HG03571 (cell line): ENCODE data around the gene CAPSL.
"Not testable (repeated sequence)": the region's sequence is repeated elsewhere in the genome, so short reads cannot be mapped to it uniquely, and the experiment has no call there.

Experiments
- ATAC-seq: cut with Tn5 transposase; IDR thresholded peaks from one replicate; pipeline ENCODE4 v1.9.1; 2021; ENCODE audit not compliant: unreplicated experiment

Gene CAPSL

GRCh38 chr5:35877655-35878054 lies 60.8 kb downstream of the CAPSL start:
- no peak for ATAC-seq

- no peak for ATAC-seq
These were observed 61.5 kb downstream of the CAPSL start for GRCh38 chr5:35876922-35877321.

DNA sequence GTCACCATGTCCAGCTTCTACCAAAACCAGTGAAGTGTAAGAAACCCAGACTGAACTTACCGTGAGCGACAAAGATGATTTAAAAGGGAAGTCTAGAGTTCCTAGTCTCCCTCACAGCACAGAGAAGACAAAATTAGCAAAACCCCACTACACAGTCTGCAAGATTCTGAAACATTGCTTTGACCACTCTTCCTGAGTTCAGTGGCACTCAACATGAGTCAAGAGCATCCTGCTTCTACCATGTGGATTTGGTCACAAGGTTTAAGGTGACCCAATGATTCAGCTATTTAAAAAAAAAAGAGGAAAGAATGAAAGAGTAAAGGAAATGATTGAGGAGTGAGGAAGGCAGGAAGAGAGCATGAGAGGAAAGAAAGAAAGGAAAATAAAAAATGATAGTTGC lies 62.0 kb downstream of the CAPSL start:
- ATAC-seq = no peak

GRCh38 chr5:35870605-35871004 lies 67.8 kb downstream of the CAPSL start:
- ATAC-seq = no peak

DNA sequence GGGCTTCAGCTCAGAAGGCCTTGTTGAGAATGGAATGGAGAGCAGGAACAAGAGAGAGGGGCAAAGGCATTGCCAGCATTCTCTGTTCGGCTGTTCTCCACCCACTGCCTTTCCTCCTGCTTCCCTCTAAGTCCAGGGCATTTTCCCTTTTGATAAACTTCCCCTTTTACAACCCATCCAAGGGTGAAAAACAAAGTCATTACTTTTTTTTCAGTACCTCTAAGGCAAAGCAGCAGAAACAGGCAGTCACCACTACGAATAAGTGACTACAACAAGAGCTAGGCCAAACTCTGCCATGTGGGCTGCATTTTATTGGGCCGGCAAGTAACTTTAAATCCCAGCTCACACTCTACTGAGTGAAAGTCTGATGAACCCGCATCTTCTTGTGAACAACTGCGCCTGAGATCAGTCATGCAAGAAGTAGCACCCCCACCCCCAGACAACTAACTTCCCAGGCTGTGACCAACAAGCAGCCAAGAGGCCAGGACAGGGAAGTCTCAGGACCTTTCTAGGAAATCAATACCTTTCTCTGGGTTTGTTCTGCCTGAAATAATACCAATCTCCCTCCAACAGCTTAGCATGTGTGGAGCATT lies 68.6 kb downstream of the CAPSL start:
- ATAC-seq = no peak

DNA sequence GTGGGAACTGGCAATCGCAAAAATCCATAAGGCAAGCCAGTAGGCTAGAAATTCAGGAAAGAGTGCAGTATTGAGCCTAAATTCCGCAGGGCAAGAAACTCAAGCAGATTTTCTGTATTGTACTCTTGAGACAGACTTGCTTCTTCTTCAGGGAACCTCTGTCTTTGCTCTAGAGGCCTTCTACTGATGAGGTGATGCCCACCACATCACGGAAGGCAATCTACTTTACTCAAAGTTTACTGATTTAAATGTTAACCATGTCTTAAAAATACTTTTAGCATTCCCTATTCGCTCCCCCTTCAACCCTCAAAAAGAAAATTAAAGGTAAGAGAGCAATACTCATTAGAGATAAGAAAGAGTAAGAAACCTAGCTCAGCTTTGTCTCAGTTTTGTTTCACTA lies 70.4 kb downstream of the CAPSL start:
- no peak for ATAC-seq

GRCh38 chr5:35863159-35863558 lies 75.3 kb downstream of the CAPSL start:
- no peak for ATAC-seq

DNA sequence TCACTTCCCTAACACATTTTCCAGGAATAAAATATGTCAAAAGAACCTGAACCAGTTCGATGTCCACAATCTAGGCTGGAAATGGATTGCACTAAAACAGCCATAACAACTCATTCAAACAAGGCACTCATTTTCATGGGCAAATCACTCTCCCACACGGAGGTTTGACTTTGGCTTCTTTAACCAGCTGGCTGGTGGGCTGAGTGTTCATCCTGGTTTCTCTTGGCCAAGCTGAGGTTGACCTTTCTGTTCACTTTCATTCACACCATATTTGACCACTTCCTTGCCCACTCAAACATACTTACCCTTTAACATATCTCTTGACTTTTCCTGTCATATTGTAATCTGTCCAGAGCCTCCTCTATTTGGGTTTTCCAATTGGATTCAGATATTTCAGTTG lies 76.3 kb downstream of the CAPSL start:
- ATAC-seq = no peak

DNA sequence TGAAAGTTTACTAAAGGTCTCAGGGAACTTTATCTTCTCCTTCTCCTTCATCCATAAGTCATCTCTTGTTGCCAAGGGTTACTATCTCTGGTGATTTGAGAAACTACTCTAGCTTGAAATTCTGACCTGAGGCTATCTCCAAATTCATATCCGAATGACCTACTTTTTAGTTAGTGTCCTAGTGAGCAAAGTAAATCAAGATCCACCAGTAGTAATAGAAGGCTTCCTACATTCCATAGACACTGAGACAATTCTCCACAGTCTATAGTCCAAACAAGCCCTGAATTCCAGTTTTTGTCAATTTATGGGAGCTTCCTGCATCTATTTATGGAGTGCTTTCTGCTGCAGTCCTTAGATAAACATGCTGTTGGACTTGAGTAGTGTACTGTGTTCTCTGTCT lies 76.7 kb downstream of the CAPSL start:
- no peak for ATAC-seq

DNA sequence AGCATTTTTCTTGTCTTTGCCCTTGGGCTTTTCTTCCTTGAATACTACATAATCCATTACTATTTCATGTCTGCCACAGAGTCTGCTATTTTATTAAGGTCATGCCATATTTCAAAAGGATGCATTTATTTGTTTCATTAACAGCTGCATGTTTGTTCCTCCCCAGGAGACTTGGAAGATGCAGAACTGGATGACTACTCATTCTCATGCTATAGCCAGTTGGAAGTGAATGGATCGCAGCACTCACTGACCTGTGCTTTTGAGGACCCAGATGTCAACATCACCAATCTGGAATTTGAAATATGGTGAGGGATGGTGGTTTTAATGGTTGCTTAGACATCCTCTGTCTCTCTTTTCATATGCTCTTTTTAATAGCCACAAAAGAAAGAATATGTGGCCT lies 77.7 kb downstream of the CAPSL start:
- no peak for ATAC-seq

GRCh38 chr5:35859101-35859661 lies 79.2 kb downstream of the CAPSL start:
- no peak for ATAC-seq

DNA sequence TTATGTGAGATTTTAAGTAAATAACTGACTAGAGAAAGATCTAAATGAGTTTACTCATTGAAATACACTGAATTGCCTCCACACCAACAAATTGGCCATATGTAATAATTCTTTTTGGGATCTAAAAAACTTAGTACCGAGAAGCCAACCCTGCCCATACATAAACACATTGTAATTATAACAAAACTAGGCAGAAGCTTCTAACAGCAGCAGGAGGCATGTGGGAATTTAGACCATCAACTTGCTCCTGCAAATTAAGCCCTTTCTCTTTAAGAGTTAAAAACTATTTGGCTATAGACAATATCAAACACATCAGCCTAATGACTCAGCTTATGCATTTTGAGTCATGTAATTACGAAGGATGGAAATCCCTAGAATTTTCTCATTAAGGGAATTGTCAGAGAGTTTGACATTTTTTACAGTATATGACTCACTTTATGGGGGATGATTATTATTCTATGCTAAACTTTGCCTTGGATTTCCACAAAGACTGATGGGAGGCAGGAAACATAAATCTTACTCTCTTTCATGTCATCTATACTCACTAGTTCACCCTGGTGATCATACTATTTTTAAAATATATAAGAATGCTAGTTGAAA lies 80.7 kb downstream of the CAPSL start:
- ATAC-seq = no peak

GRCh38 chr5:35856765-35857351 lies 81.6 kb downstream of the CAPSL start, which contains the start of gene IL7R:
Gene IL7R (plus strand): TSS chr5:35856891. CDS start chr5:35856978, 87 bp downstream.
- no peak for ATAC-seq

DNA sequence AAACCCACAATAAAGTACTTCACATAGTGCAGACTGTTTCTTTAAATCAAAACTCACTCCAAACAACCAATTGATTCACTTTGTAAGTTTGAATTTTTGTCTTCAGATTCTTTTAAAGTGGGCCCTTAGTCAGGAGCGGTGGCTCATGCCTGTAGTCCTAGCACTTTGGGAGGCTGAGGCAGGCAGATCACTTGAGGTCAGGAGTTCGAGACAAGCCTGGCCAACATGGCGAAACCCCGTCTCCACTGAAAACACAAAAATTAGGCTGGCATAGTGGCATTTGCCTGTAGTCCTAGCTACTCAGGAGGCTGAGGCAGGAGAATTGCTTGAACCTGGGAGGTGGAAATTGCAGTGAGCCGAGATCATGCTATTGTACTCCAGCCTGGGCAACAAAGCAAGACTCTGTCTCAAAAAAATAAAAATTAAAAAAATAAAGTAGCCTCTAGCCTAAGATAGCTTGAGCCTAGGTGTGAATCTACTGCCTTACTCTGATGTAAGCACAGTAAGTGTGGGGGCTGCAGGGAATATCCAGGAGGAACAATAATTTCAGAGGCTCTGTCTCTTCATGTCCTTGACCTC lies 82.1 kb downstream of the CAPSL start:
- ATAC-seq = not testable (repeated sequence)

DNA sequence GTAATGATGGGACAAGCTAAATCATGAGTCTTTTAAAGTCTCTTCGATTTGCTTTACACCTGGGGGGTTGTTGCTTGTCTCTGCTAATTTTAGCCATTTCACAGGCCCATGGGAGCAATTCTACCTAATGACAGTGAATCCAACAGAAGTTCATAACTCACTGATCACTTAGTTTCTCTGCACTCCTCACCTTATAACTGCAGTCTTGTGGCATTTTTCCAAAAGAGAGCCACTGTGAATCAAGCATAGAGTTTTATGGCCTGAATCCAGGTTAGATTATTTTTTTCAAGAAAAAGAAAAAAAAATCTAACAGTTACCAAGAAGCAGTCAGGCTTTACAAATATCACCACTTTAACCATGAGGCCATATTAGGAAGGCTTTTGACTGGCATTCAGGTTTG lies 83.2 kb downstream of the CAPSL start:
- ATAC-seq = no peak
